ENCODE results near the gene PRDM9.
"Not testable (repeated sequence)": the region's sequence is repeated elsewhere in the genome, so short reads cannot be mapped to it uniquely, and the experiment has no call there.

GRCh38 chr5:23510434-23510833 lies 3.0 kb downstream of the PRDM9 start:
- not testable (repeated sequence) for TF ChIP-seq CTCF, POLR2AphosphoS5, POLR2A, EP300 (IDR thresholded peaks at IDR 0.05)

Data from gastroesophageal sphincter (tissue), 3 donors.